ENCODE data around the gene SOX18.

SOX18 gene

DNA sequence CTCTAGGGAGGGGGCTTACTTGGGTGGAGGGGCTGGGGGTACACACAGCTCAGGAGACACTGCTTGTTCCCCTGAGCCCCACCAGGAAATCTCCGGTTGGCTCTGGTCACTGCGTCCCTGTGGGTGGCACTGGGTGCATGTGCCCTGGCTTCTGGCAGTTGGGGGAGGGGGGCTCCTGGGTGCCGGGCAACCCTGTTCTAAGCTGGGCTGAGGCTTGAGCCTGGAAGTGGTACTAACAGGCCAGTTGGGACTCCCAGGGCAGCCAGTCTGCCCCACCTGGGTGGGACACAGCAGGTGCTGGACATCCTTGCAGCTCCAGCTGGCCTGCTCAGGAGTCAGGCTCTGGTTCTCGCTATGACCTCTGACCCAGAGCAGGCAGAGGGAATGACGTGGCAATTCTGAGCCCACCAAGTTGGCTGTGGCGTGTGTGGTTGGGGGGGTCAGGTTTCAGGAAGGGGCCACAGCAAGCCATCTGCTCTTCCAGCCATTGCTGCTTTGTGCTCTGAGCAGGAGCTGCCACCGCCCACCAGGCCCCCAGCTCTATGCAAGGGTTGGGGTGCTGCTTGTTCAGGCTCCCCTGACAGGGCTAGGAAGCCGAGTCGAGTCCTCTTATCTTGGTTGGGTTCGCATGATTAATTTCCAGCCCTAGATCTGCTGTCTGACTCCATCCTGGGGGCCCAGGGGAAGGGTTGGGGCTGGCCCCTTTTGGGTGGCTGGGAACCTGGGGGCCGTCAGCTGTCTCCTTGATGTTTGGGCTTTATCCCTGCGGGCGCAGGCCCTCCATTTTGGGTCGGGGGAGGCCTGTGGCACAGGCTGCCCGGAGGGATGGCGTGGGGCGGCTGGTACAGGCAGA, 12.9 kb downstream of the SOX18 start:
- FAIRE-seq = no peak

DNA sequence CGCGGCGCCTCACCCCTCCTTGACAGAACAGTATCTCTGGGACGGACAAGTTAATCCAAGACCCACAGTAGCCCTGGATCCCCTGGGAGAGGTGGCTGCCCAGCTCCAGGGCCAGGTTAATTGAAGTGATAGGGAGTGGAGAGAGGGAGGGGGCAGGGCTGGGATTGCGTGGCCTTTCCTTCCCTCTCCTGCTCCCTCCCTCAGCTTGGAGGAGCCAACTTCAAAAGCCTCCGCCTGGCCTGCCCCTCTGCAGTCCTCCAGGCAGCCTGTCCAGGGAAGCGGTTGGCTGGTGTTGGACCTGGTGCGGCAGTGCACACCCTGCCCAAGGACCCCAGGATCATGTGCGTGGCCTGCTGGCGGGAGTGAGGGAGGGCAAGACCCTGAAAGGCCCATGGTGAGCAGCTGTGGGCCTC, 13.5 kb downstream of the SOX18 start, which contains the start of gene C20orf204:
C20orf204 (plus strand) TSS at position 250 of the 413 bp plus-strand sequence; CDS start at position 392, 142 bp downstream.
- no peak for FAIRE-seq

DNA sequence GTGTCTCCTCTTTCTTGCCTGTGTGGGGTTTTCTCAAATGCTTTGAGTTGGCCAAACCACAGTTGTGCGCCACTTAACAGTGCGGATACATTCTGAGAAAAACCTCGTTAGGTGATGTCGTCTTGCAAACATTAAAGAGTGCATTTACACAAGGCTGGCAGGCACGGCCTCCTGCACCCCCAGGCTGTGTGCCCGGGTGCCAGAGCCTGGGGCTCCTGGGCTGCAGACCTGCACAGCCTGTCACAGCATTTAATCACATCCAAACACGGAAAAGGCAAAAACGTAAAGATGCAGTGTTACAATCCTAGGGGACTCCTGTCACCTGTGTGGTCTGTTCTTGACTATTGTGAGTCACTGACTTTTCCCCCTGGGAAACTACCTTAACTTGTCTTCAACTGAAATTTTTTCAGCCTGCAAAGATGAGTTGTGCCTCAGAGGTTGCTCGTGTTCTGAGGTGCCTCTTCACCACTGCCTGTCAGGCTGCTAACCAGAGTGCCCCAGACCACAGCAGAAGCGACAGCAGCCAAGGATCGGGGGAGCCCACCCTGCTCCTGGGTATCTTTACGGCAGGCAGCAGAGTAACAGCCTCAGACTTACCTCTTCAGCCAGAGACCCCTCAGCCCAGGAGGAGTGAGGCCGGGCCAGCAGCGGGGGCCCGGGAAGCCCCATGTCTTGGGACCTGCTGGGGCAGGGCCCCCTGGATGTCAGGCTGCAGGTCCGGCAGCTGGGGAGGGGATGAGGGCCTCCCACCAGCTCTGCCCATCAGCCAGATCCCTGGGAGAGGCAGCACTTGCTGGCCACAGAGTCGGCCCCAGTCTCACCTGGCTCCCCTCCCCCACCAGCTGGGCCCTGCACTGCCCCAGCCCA, 14.1 kb downstream of the SOX18 start:
- no peak for FAIRE-seq

DNA sequence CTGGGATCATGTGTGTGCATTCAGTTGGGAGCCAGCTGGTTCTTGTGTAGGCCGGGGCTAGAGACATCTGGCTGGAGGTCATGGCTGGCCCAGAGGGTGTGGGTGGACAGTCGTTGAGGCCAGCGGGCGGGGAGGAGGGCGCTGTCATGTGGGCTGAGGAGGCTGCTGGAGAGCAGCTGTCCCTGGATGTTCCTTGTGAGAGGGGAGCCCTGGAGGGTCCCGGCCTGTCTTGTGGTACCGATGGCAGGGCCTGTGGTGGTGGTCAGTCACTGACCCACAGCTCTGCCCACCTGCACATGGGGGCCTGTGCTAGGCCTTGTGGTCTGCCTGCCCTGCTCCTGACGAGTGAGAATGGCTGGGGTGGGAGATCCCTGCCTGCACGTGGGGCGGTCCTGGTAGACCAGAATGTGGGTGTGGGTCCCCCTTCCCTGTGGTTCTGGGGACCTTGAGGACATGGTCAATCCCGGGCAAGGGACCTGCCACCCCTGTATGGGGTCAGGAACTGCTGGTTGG, 15.4 kb downstream of the SOX18 start:
- no peak for FAIRE-seq

- no peak for FAIRE-seq
Observed at GRCh38 chr20:64032706-64033624, 16.5 kb downstream of the SOX18 start.

DNA sequence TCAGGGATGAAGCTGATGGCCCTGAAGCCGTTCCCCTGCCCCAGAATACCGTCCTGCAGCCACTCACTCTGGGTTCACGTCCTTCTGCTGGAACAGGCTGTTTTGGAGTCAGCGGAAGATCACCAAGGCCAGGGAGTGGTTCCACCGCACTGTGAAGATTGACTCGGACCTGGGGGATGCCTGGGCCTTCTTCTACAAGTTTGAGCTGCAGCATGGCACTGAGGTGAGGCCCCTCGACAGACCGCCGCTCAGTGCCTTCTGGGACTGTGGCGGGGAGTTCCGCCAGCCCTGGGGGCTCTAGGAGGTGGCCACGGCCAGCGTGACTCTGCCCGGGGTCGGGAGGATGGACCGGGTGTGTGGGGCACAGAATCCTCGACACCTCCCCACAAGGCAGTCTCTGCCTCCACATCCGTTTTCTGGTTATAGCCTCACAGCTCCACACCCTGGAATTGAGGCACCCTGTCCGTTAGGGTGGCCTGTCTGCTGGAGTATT, 17.6 kb downstream of the SOX18 start:
- no peak for FAIRE-seq

- FAIRE-seq = no peak
Observed at GRCh38 chr20:64030371-64031134, 18.9 kb downstream of the SOX18 start.

GRCh38 chr20:64029293-64030117, 19.9 kb downstream of the SOX18 start:
- FAIRE-seq = no peak

- FAIRE-seq = no peak
Observed at GRCh38 chr20:64027981-64028685, 21.3 kb downstream of the SOX18 start.

GRCh38 chr20:64025826-64026412, 23.5 kb downstream of the SOX18 start:
- no peak for FAIRE-seq

DNA sequence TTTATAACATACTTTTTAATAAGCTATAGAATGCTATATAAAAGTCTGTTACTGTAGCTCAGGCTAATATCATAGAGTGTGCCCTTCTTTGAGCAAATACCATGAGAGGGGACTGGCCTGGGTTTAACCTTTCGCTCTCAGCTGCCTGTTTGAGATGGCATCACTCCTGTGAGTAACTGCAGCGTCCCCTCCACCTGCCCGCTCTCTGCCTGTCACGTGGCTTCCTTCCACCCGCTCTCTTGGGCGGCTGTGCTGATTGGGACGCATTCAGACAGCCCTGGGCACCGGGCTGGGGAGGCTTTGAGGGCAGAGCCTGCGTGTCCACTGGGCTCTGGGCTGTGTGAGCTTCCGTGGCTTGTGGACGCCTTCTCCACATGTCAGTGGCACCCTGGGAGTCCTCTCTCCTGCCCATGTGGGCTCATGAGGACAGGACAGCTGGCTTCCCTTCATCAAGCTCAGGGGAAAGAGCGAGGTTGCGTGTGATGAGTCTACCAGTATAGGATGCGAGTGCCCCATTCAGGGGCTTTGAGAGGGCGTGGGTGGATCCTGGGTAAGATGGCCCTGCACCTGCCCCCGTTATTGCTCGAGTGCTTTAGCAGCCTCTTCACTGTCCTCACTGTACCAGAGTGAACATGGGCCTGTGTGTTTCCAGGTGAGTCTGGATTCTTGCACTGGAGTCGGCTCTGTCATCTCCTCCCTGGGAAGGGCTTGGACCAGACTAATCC, 24.2 kb downstream of the SOX18 start:
- no peak for FAIRE-seq

GRCh38 chr20:64024141-64024990, 25.1 kb downstream of the SOX18 start:
- FAIRE-seq = no peak

- FAIRE-seq = no peak
Observed at GRCh38 chr20:64023361-64024140, 25.9 kb downstream of the SOX18 start.

DNA sequence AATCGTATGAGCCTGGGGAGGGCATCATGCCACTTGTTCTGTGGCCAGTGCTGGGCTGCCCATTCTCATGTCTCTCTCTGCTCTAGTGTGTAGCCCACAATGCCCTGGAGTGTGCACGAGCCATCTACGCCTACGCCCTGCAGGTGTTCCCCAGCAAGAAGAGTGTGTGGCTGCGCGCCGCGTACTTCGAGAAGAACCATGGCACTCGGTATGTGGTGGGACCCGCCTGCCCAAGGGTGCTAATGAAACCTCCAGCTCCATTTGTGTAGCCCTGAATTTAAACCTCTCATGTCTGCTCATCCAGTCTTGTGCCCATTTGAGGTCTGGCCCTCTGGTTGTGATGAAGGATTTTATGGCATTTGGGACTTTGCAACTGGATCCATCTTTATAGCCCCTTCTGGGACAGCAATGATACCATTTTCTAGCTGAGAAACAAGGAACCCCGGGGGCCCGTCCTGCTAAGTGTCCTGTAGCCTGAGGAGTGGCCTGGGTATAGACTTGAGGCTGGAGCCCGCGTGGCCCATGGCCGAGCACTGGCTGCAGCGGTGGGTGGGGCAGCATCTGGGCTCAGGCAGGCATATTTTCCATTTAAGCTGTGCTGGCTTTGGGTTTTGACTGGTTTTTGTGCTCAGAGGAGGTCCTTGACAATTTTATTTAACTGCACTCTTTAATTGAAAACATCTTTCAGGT, 26.6 kb downstream of the SOX18 start:
- FAIRE-seq = no peak

GRCh38 chr20:64021124-64021975, 28.1 kb downstream of the SOX18 start:
- no peak for FAIRE-seq
